ENCODE results near the gene GXYLT2. TPM values are rescaled to one million over a fixed set of nuclear protein-coding genes. Genes with fewer than 3 reads are reported as not detected.

The GXYLT2 gene
- total RNA-seq, 3 donors from 2014 or later (not counting 1 experiment from before 2014, with no cell fraction given) = not detected

DNA sequence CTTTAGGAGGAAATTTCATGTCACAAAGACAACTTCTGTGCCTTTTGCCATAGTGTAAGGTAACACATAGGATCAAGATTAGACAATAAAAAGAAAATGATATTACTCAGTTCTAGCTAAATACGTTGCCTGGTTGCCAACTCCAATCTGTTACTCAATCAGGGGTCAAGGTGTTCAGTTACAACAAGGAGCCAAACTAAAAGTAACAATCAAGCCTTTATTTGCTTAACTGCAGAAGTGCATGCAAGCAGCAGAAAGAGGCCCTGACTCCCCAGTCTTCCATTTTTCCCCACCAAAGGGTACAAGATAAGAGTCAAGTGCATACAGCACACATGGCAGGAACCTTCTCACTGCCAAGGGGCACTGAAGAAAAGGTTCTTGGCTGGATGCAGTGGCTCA, 80.4 kb downstream of the GXYLT2 start:
- H3K36me3 Mint-ChIP-seq = no peaks in the 10 kb centered on the region
- Histone ChIP-seq H3K4me1 (ENCODE audit: control insufficient read depth, insufficient read depth, low read length) (peaks cover 5% of the 10 kb centered on the region), H3K27ac (ENCODE audit: low read length) (no peak overlapping the region), H3K9me3 (ENCODE audit: control insufficient read depth, insufficient read depth, low read length) (no peaks in the 10 kb centered on the region), H3K27me3 (ENCODE audit: control insufficient read depth, insufficient read depth, low read length) (no peaks in the 10 kb centered on the region), H3K4me3 (ENCODE audit: low read length) (no peak overlapping the region), H3K36me3 (ENCODE audit: control insufficient read depth, insufficient read depth, low read length) (no peaks in the 10 kb centered on the region)
- H3K27me3 Mint-ChIP-seq (ENCODE audit: low read depth in 2 of 2) = peaks cover 3 to 5% of the 10 kb centered on the region in 2 donors
- no peak overlapping the region for H3K27ac Mint-ChIP-seq
- H3K4me3 Mint-ChIP-seq = no peak overlapping the region
- WGBS (ENCODE audit: insufficient coverage) = 86% methylated on average over 1 of the region's 1 CpG
- no peaks in the 10 kb centered on the region for H3K9me3 Mint-ChIP-seq
- no peak for ATAC-seq
- peaks cover 6 to 8% of the 10 kb centered on the region in 2 donors for H3K4me1 Mint-ChIP-seq
- intact Hi-C loops (cut with micrococcal nuclease) = no loop called here
- TF ChIP-seq, protein P1, sequence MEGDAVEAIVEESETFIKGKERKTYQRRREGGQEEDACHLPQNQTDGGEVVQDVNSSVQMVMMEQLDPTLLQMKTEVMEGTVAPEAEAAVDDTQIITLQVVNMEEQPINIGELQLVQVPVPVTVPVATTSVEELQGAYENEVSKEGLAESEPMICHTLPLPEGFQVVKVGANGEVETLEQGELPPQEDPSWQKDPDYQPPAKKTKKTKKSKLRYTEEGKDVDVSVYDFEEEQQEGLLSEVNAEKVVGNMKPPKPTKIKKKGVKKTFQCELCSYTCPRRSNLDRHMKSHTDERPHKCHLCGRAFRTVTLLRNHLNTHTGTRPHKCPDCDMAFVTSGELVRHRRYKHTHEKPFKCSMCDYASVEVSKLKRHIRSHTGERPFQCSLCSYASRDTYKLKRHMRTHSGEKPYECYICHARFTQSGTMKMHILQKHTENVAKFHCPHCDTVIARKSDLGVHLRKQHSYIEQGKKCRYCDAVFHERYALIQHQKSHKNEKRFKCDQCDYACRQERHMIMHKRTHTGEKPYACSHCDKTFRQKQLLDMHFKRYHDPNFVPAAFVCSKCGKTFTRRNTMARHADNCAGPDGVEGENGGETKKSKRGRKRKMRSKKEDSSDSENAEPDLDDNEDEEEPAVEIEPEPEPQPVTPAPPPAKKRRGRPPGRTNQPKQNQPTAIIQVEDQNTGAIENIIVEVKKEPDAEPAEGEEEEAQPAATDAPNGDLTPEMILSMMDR (IDR thresholded peaks at IDR 0.05) = no peak
- DNase-seq = no peak

DNA sequence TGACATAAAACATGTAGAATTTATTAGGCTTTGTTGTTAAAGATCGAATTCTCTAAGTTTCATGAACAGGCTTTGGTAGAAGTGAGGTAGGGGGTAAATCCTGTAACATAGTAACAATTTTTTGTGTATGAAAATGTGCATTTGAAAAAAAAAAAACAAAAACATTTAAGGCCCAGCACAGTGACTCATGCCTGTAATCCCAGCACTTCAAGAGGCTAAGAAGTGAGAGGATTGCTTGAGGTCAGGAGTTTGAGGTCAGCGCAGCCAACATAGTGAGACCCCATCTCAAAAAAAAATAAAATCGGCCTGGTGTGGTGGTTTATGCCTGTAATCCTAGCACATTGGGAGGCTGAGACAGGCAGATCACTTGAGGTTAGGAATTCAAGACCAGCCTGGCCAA, 81.9 kb downstream of the GXYLT2 start:
- Histone ChIP-seq H3K9me3 (ENCODE audit: control insufficient read depth, insufficient read depth, low read length) (no peaks in the 10 kb centered on the region), H3K4me3 (ENCODE audit: low read length) (no peak overlapping the region), H3K36me3 (ENCODE audit: control insufficient read depth, insufficient read depth, low read length) (no peaks in the 10 kb centered on the region), H3K4me1 (ENCODE audit: control insufficient read depth, insufficient read depth, low read length) (peaks cover 5% of the 10 kb centered on the region), H3K27ac (ENCODE audit: low read length) (no peak overlapping the region), H3K27me3 (ENCODE audit: control insufficient read depth, insufficient read depth, low read length) (no peaks in the 10 kb centered on the region)
- Mint-ChIP-seq H3K9me3 (no peaks in the 10 kb centered on the region), H3K27me3 (ENCODE audit: low read depth in 2 of 2) (peaks cover 4 to 14% of the 10 kb centered on the region in 2 donors), H3K36me3 (no peaks in the 10 kb centered on the region), H3K4me3 (no peak overlapping the region), H3K27ac (no peak overlapping the region), H3K4me1 (peaks cover 6 to 8% of the 10 kb centered on the region in 2 donors)
- intact Hi-C loops (cut with micrococcal nuclease) = no loop called here
- TF ChIP-seq, protein P1 (IDR thresholded peaks at IDR 0.05) = no peak
- DNase-seq = no peak
- ATAC-seq = no peak
- WGBS (ENCODE audit: insufficient coverage) = 94% methylated on average over 2 of the region's 3 CpGs

DNA sequence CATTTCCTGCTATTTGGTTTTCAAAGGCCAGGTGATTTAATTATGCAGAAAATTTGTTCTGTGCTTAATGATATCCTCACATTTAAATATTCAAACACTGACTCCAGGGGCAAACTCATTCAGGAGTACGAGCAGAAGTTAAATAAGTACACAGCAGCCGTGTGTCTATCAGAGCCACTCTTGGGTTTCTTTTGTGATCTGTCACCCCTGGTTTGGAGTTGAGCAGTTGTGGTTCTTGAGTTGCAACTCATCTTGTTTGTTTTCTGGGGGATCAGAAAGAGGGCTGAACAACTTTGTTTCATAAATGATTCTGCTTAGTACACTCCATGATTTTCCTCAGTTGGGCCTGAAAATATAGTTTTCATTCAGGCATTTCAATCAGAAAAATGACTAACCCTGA, 83.1 kb downstream of the GXYLT2 start:
- peaks cover 4 to 14% of the 10 kb centered on the region in 2 donors for H3K27me3 Mint-ChIP-seq (ENCODE audit: low read depth in 2 of 2)
- intact Hi-C loops (cut with micrococcal nuclease) = no loop called here

DNA sequence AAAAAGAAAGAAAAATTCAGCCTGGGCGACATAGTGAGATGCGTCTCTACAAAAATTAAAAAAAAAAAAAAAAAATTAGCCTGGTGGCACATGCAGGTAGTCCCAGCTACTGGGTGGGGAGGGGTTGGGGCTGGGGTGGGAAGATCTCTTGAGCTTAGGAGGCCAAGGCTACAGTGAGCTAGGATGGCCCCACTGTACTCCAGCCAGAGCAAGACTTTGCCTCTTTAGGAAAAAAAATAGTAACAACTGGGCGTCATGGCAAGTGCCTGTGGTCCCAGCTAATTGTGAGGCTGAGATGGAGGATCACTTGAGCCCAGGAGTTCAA, 84.8 kb downstream of the GXYLT2 start:
- no peak overlapping the region for H3K4me3 Mint-ChIP-seq

More for the DNA sequence above, 83.1 kb downstream of the GXYLT2 start:
- Histone ChIP-seq H3K36me3 (ENCODE audit: control insufficient read depth, insufficient read depth, low read length) (no peaks in the 10 kb centered on the region), H3K4me3 (ENCODE audit: low read length) (no peak overlapping the region), H3K27me3 (ENCODE audit: control insufficient read depth, insufficient read depth, low read length) (no peaks in the 10 kb centered on the region), H3K27ac (ENCODE audit: low read length) (no peak overlapping the region), H3K9me3 (ENCODE audit: control insufficient read depth, insufficient read depth, low read length) (no peaks in the 10 kb centered on the region), H3K4me1 (ENCODE audit: control insufficient read depth, insufficient read depth, low read length) (peaks cover under 1% of the 10 kb centered on the region)
- 81% methylated on average over 2 of the region's 2 CpGs for whole genome bisulfite sequencing (ENCODE audit: insufficient coverage)
- H3K27ac Mint-ChIP-seq = no peak overlapping the region
- peaks cover 1% of the 10 kb centered on the region in 2 donors for H3K4me1 Mint-ChIP-seq
- H3K36me3 Mint-ChIP-seq = no peaks in the 10 kb centered on the region
- no peak for ATAC-seq
- no peak for DNase-seq
- H3K9me3 Mint-ChIP-seq = no peaks in the 10 kb centered on the region
- H3K4me3 Mint-ChIP-seq = no peak overlapping the region
- TF ChIP-seq, protein P1 (IDR thresholded peaks at IDR 0.05) = no peak

More for the DNA sequence above, 84.8 kb downstream of the GXYLT2 start:
- no peak overlapping the region for H3K27ac ChIP-seq (ENCODE audit: low read length)
- Mint-ChIP-seq H3K9me3 (no peaks in the 10 kb centered on the region), H3K36me3 (no peaks in the 10 kb centered on the region), H3K27me3 (ENCODE audit: low read depth in 2 of 2) (peaks cover 4 to 14% of the 10 kb centered on the region in 2 donors), H3K4me1 (no peaks in the 10 kb centered on the region), H3K27ac (no peak overlapping the region)
- H3K27me3 ChIP-seq (ENCODE audit: control insufficient read depth, insufficient read depth, low read length) = no peaks in the 10 kb centered on the region
- WGBS (ENCODE audit: insufficient coverage) = 91% methylated on average over 3 of the region's 3 CpGs
- intact Hi-C loops (cut with micrococcal nuclease) = no loop called here
- ATAC-seq = no peak
- no peak for DNase-seq
- no peaks in the 10 kb centered on the region for H3K36me3 ChIP-seq (ENCODE audit: control insufficient read depth, insufficient read depth, low read length)
- H3K4me3 ChIP-seq (ENCODE audit: low read length) = no peak overlapping the region
- TF ChIP-seq, protein P1 (IDR thresholded peaks at IDR 0.05) = no peak
- H3K9me3 ChIP-seq (ENCODE audit: control insufficient read depth, insufficient read depth, low read length) = no peaks in the 10 kb centered on the region
- H3K4me1 ChIP-seq (ENCODE audit: control insufficient read depth, insufficient read depth, low read length) = no peaks in the 10 kb centered on the region
